A673 (cell line): Measurements from ENCODE around the gene TJP2. TPM values are rescaled to one million over a fixed set of nuclear protein-coding genes. Genes with fewer than 3 reads are reported as not detected.

Source experiments
- BruUV-seq: library from RNA; stranded (reverse); fragments of 400-500 nt; replicated peaks from 2 replicates; lab custom pipeline; 2021; lab: Mats Ljungman, UMichigan
- CTCF ChIA-PET: fragments of 300-600 bp; sonication (Branson Sonifier 250); formaldehyde crosslinking; loops from one replicate; lab custom pipeline; 2022; ENCODE audit warnings: antibody characterized with exemption; lab: Charles Lee
- POLR2A ChIA-PET: fragments of 300-600 bp; sonication (Branson Sonifier 250); formaldehyde crosslinking; loops from one replicate; lab custom pipeline; 2022; ENCODE audit warnings: antibody characterized with exemption; ENCODE audit not compliant: low non-redundant PET; lab: Charles Lee
- DNase-seq: peaks from one replicate; pipeline ENCODE4 v3.0.0-alpha.2; 2015; ENCODE audit warnings: low spot score
- H3K27ac ChIP-seq: fragments of 200-600 bp; sonication (generic); 2 replicates; pipeline ENCODE4 v1.5.1; 2016; ENCODE audit warnings: mixed run types, low read depth, mild to moderate bottlenecking, mixed read lengths, antibody characterized with exemption, low read length; ENCODE audit not compliant: poor library complexity, severe bottlenecking
- H3K27me3 ChIP-seq: fragments of 200-600 bp; sonication (generic); replicated peaks from 2 replicates; pipeline ENCODE4 v1.6.1; 2017; ENCODE audit warnings: mixed run types, low read depth, mild to moderate bottlenecking, mixed read lengths, antibody characterized with exemption, low read length; ENCODE audit not compliant: insufficient read depth, poor library complexity
- H3K36me3 ChIP-seq: fragments of 200-600 bp; sonication (generic); 2 replicates; pipeline ENCODE4 v1.6.1; 2016; ENCODE audit warnings: mixed run types, mild to moderate bottlenecking, mixed read lengths, antibody characterized with exemption, low read length; ENCODE audit not compliant: insufficient read depth, poor library complexity, severe bottlenecking
- H3K4me1 ChIP-seq: fragments of 200-600 bp; sonication (generic); 2 replicates; pipeline ENCODE4 v1.6.1; 2017; ENCODE audit warnings: mixed run types, mild to moderate bottlenecking, mixed read lengths, antibody characterized with exemption, low read length; ENCODE audit not compliant: insufficient read depth, poor library complexity, severe bottlenecking
- H3K4me3 ChIP-seq: fragments of 200-600 bp; sonication (generic); 2 replicates; pipeline ENCODE4 v1.5.1; 2016; ENCODE audit warnings: low read depth, mixed run types, mild to moderate bottlenecking, mixed read lengths, low read length; ENCODE audit not compliant: poor library complexity, severe bottlenecking
- H3K9me3 ChIP-seq: fragments of 200-600 bp; sonication (generic); 2 replicates; pipeline ENCODE4 v1.6.1; 2016; ENCODE audit warnings: mixed run types, low read depth, mild to moderate bottlenecking, mixed read lengths, antibody characterized with exemption, low read length; ENCODE audit not compliant: poor library complexity, severe bottlenecking
- EZH2 ChIP-seq: fragments of 200-600 bp; sonication (generic); IDR thresholded peaks from 2 replicates; pipeline ENCODE4 v1.6.1; 2017; ENCODE audit warnings: borderline replicate concordance, low read depth, mild to moderate bottlenecking, mixed read lengths, antibody characterized with exemption, low read length; ENCODE audit not compliant: poor library complexity, severe bottlenecking
- intact Hi-C: fragments of 100-400 bp; cut with micrococcal nuclease; formaldehyde crosslinking; loops from one replicate; pipeline ENCODE4 v1.10.0; 2022; ENCODE audit not compliant: unreplicated experiment
- total RNA-seq: library from RNA; stranded (reverse); gene quantifications from 2 replicates; pipeline ENCODE4 v1.2.3, GENCODE V29; 2021
- TF ChIP-seq, protein P1 (sequence below): fragments of 300-800, 200-600 bp; sonication (generic); conservative IDR thresholded peaks from 2 replicates; pipeline ENCODE4 v1.5.1; 2017; ENCODE audit warnings: low read depth, mild to moderate bottlenecking, antibody characterized with exemption, low read length, moderate library complexity, mixed read lengths

The TJP2 gene
- total RNA-seq, 1 experiment from 2014 or later: 7.2 TPM

DNA sequence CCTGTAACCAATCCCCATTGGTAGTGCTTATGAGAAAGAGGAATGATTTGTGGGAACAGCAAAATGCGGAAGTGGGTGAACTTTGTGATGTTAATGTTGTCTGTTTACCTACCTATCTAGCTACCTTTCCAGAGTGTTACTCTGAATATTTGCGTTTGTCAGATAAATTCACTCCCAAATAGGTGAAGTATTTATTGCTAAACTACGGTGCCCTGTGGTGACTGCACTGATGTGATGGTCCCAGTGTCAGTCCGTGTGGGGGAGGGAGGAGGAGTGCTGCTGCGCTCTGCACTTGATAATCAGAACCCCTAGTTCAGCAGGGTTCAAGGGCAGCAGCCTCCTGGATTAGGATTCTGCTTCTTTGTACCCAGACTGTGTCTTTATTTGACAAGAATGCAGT, 55.3 kb downstream of the TJP2 start:
- no peak overlapping the region for H3K4me3 ChIP-seq
- H3K36me3 ChIP-seq: no peaks in the 10 kb centered on the region
- TF ChIP-seq EZH2: no peak
- TF ChIP-seq, protein P1, sequence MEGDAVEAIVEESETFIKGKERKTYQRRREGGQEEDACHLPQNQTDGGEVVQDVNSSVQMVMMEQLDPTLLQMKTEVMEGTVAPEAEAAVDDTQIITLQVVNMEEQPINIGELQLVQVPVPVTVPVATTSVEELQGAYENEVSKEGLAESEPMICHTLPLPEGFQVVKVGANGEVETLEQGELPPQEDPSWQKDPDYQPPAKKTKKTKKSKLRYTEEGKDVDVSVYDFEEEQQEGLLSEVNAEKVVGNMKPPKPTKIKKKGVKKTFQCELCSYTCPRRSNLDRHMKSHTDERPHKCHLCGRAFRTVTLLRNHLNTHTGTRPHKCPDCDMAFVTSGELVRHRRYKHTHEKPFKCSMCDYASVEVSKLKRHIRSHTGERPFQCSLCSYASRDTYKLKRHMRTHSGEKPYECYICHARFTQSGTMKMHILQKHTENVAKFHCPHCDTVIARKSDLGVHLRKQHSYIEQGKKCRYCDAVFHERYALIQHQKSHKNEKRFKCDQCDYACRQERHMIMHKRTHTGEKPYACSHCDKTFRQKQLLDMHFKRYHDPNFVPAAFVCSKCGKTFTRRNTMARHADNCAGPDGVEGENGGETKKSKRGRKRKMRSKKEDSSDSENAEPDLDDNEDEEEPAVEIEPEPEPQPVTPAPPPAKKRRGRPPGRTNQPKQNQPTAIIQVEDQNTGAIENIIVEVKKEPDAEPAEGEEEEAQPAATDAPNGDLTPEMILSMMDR: no peak
- H3K27me3 ChIP-seq: no peaks in the 10 kb centered on the region
- peaks cover 14% of the 10 kb centered on the region for H3K4me1 ChIP-seq
- H3K9me3 ChIP-seq: no peaks in the 10 kb centered on the region
- ChIA-PET POLR2A (no interaction called here), CTCF (no interaction called here)
- no peak for DNase-seq
- intact Hi-C loops: no loop called here
- H3K27ac ChIP-seq: no peak overlapping the region
- no TSS peak for BruUV-seq

DNA sequence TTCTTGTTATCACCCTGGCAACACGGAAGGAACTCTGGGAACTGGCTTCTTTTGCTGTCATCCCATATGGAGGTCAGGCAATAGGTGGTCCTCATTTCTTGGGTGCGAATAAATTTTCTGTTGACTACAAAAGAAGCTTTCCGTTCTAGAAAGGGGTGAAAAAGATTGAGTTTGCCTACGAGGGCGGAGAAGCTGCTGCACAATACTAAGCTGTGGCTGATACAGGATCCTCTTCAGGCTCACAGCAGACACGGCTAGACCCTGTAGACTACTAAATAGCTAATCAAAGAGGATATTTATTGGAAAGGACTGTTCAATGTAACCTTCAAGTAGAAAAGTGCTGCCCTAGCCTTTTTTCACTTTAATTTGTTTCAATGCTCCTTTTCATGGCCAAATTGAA, 58.1 kb downstream of the TJP2 start:
- Histone ChIP-seq H3K27ac (no peak overlapping the region), H3K9me3 (no peaks in the 10 kb centered on the region), H3K4me3 (no peak overlapping the region), H3K27me3 (no peaks in the 10 kb centered on the region), H3K36me3 (no peaks in the 10 kb centered on the region), H3K4me1 (peaks cover 10% of the 10 kb centered on the region)
- no TSS peak for BruUV-seq
- intact Hi-C loops: no loop called here
- POLR2A ChIA-PET: no interaction called here
- CTCF ChIA-PET: no interaction called here
- no peak for DNase-seq
- TF ChIP-seq, protein P1: no peak
- TF ChIP-seq EZH2: no peak

DNA sequence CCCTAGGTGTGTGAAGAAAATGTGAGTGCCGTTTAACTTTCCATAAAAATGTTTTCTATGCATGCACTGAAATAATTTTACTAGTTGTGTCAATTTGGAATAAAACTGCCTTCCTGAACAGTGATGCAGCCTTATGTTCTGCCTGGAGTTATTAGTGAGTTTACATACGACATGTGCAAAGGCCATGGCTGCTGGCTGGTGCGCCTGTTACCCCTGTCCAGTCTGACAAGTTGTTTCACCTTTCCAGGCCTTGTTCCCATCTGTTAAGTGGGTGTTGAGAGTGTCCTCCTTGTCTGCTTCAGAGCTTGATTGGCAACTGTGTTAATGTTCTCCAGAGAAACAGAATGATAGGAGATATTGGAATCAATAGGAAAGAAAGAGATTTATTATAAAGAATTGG, 60.6 kb downstream of the TJP2 start:
- BruUV-seq: no TSS peak
- CTCF ChIA-PET: no interaction called here
- Histone ChIP-seq H3K27ac (no peak overlapping the region), H3K4me1 (no peaks in the 10 kb centered on the region), H3K36me3 (no peaks in the 10 kb centered on the region), H3K4me3 (no peak overlapping the region), H3K27me3 (no peaks in the 10 kb centered on the region), H3K9me3 (no peaks in the 10 kb centered on the region)
- DNase-seq: no peak
- TF ChIP-seq, protein P1: no peak
- TF ChIP-seq EZH2: no peak
- intact Hi-C loops: no loop called here
- POLR2A ChIA-PET: no interaction called here
